SH-SY5Y (cell line): ENCODE data around the gene ST3GAL5.

Source experiments
- GATA2 ChIP-seq: IDR thresholded peaks from 2 replicates; pipeline ENCODE4 v1.6.1; 2011; ENCODE audit warnings: mild to moderate bottlenecking, low read depth, low read length
- GATA3 ChIP-seq: IDR thresholded peaks from 2 replicates; pipeline ENCODE4 v1.6.1; 2011; ENCODE audit warnings: low read depth, mild to moderate bottlenecking, low read length, moderate library complexity

- TF ChIP-seq GATA2, result no peak
- no peak for TF ChIP-seq GATA3
These were observed 84.2 kb downstream of the ST3GAL5 start for GRCh38 chr2:85804583-85804982.
